MV-4-11 (cell line): ENCODE data around the gene TRIM17.

Experiments
- DNase-seq: peaks from one replicate; lab custom pipeline; 2025; lab: John Stamatoyannopoulos, UW

TRIM17 gene

DNA sequence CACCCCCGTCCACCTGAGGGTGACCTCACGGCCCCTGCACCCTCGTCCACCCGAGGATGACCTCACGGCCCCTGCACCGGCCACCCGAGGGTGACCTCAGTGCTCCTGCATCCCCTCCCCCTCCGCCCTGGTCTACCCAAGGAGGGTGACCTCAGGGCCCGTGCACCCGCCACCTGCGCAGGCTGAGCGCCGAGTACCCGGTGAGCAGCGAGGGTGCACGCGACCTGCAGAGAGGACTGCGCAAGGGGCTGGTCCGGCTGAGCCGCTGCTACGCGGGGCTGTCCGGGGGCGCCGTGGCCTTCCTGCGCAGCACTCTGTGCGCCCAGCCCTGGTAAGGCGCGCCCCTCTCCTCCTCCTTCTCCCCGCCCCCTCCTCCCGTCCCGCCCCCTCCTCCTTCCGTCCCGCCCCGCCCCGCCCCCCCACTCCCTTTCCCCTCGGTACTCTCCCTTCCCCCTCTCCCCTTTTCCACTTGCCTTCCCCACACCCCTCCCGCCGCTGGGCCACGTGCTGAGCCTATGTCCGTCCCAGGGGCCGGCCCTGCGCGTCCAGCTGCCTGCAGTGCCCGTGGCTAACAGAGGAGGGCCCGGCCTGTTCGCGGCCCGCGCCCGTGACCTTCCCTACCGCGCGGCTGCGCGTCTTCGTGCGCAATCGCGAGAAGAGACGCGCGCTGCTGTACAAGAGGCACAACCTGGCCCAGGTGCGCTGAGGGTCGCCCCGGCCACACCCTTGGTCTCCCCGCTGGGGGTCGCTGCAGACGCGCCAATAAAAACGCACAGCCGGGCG is 38.4 kb downstream of the TRIM17 start:
- DNase-seq = no peak

DNA sequence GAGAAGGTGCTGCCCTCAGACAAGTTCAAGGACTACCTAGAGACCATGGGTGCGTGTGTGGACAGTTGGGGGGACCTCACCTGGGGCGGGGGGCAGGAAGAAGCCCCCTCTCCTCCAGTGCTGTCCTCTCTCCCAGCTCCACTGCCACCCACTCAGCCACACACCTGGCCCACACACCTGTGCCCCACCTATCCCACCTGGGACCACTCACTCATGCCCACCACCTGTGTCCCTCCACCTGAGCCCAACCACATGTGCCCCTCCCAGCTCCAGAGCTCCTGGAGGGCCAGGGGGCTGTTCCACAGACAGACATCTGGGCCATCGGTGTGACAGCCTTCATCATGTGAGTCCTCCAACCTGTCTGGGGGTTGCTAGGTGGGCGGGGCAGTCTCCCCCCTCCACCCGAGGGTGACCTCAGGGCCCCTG is 39.0 kb downstream of the TRIM17 start:
- no peak for DNase-seq

GRCh38 chr1:228376651-228377631 is 39.7 kb downstream of the TRIM17 start:
- no peak for DNase-seq

DNA sequence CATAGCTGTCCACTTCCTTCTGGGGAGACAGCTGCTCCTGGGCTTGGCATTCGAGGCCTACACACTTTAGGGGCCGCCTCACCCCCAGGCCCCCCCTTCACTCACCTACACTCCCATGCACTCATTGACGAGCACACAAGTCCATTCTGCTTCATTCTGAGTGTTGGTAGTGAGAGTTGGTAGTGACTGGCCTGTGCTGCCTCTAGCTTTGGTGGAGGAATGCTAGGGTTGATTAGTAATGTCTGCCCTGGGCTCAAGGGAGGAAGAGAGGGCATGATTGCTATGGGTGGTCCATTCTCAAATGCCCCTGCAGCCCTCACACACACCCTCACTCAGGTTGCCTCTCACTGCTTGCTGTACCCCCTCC is 40.4 kb downstream of the TRIM17 start:
- DNase-seq = no peak

GRCh38 chr1:228375578-228376261 is 40.9 kb downstream of the TRIM17 start:
- DNase-seq = no peak

GRCh38 chr1:228374711-228375577 is 41.7 kb downstream of the TRIM17 start:
- DNase-seq = no peak

- DNase-seq = no peak
Measured at GRCh38 chr1:228373681-228374571, 42.7 kb downstream of the TRIM17 start.

DNA sequence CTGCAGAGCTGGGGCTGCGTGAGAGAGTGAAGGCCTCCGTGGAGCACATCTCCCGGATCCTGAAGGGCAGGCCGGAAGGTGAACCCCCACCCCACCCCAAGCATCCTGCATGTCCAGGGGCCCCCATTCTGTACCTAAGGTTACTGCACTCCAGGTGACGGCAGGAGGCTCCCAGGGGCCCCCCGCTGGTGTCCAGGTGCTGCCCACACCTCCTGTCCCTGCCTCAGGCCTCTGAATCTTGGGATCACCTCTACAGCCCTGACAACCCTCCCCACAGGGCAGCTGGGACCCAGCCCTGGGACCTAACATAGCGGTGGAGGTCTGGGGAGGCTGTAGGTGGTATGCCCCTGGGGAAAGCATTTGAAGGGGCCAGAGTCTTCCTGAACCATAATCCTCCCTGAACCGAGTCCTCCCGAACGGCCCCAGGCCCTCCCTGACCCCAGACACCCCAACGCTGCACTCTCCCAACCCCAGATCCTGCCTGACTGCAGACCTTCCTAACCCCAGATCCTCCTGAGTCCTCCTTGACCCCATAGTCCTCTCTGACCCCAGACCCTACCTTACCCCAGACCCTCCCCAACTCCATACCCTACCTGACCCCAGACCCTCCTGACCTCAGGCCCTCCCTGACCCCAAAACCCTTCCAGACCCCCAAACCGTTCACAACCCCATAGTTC is 43.5 kb downstream of the TRIM17 start:
- no peak for DNase-seq

DNA sequence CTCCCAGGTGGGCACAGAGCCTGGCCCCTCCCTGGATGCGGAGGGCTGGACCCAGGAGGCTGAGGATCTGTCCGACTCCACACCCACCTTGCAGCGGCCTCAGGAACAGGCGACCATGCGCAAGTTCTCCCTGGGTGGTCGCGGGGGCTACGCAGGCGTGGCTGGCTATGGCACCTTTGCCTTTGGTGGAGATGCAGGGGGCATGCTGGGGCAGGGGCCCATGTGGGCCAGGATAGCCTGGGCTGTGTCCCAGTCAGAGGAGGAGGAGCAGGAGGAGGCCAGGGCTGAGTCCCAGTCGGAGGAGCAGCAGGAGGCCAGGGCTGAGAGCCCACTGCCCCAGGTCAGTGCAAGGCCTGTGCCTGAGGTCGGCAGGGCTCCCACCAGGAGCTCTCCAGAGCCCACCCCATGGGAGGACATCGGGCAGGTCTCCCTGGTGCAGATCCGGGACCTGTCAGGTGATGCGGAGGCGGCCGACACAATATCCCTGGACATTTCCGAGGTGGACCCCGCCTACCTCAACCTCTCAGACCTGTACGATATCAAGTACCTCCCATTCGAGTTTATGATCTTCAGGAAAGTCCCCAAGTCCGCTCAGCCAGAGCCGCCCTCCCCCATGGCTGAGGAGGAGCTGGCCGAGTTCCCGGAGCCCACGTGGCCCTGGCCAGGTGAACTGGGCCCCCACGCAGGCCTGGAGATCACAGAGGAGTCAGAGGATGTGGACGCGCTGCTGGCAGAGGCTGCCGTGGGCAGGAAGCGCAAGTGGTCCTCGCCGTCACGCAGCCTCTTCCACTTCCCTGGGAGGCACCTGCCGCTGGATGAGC is 44.3 kb downstream of the TRIM17 start:
- no peak for DNase-seq

DNA sequence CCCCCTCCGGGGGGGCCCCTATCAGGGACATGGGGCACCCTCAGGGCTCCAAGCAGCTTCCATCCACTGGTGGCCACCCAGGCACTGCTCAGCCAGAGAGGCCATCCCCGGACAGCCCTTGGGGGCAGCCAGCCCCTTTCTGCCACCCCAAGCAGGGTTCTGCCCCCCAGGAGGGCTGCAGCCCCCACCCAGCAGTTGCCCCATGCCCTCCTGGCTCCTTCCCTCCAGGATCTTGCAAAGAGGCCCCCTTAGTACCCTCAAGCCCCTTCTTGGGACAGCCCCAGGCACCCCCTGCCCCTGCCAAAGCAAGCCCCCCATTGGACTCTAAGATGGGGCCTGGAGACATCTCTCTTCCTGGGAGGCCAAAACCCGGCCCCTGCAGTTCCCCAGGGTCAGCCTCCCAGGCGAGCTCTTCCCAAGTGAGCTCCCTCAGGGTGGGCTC is 44.9 kb downstream of the TRIM17 start:
- DNase-seq = no peak

- no peak for DNase-seq
Measured at GRCh38 chr1:228370941-228371740, 45.5 kb downstream of the TRIM17 start.

DNA sequence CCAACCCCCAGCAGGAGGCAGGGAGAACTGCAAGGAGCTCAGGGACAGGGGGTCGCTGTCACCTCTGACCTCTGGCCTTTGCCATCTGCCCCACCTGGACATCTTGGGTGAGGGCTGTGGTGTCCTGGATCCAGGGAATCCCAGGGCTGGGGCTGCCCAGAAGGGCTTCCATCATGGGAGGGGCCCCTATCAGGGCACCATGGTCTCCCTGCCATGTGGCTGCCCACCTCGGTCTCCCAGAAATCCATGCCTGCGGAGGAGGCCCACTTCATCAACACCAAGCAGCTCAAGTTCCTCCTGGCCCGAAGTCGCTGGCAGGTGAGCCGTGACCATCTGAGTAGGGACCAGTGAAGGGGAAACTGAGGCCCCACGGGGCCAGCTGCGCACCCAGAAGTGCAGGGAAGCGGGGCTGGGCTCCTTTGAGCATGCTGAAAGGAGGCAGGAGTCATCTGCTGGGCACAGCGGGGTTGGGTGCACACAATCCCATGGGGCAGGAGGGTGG is 46.2 kb downstream of the TRIM17 start:
- DNase-seq = no peak

- DNase-seq = no peak
Measured at GRCh38 chr1:228369608-228370438, 46.8 kb downstream of the TRIM17 start.

DNA sequence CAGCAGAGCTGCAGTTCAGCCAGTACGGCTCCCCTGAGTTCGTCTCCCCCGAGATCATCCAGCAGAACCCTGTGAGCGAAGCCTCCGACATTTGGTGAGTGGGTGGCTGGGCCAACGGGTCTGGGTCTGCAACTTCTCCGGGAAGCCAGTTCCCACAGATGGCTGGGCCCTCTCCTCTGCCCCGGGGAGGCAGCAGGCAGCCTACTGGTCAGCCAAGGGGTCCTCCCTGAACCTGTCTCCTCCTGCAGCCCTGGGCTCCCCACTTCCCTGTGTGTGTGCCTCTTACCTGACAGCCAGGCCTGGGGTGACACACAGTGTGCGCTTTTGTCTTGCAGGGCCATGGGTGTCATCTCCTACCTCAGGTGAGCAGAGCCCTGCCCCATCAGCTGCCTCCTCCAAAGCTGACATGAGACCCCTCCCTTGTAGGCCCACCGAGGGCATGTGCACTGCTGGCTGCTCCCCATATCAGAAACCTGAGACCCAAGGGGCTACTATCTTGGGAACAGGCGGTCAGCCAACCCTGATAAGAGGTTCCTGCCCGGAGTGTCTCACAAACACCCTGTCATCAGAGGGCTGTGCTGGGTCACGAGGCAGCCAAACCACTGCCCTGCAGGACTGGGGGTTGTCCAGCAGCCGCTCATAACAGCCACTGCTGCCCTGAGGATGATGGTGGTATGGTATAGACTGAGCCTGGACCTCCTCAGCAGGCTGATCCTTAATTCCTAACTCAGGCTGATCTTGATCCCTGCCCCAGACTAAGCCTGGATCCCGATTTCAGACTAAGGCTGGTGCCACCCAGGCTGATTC is 47.7 kb downstream of the TRIM17 start:
- DNase-seq = no peak

GRCh38 chr1:228367798-228368791 is 48.6 kb downstream of the TRIM17 start:
- DNase-seq = no peak
